ENCODE data around the gene CDKL5. TPM values are rescaled to one million over a fixed set of nuclear protein-coding genes. Genes with fewer than 3 reads are reported as not detected.

Gene CDKL5
- total and polyA plus RNA-seq, 7 experiments from 2014 or later = 1.2 to 7.0 (median 4.3) TPM

DNA sequence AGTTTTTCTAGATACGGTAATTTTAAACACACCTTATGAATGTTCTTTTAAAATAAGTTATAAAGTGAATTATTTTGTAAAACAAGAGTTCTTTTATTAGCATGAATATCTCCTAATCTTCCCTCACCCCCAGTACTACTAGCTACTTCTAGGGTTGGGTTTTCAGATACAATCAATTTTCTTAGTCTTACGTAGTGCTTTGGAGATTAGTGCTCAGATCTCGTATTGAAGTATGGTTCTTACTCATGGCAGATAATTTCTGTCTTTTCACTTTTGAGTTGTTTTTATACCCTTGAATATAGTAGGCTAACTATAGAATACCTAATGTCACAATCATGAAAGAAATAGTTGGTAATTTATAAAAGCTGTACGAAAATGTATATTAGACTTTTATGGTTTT lies 43.2 kb downstream of the CDKL5 start:
- ATAC-seq (no peak), DNase-seq (no peak)
- Mint-ChIP-seq H3K4me1 (no peaks in the 10 kb centered on the region), H3K27me3 (no peaks in the 10 kb centered on the region), H3K9me3 (peaks cover 0 to 2% (median 0%) of the 10 kb centered on the region in 11 donors), H3K27ac (no peak overlapping the region), H3K4me3 (no peak overlapping the region), H3K36me3 (peaks cover 0 to 4% (median 0%) of the 10 kb centered on the region in 5 donors)
- Histone ChIP-seq H3K27me3 (ENCODE audit: control insufficient read depth in 2 of 2, insufficient read depth in 2 of 2, low read length in 2 of 2) (no peaks in the 10 kb centered on the region), H3K9me3 (ENCODE audit: control insufficient read depth in 2 of 3, low read length in 3 of 3) (no peaks in the 10 kb centered on the region), H3K36me3 (ENCODE audit: control insufficient read depth in 2 of 3, insufficient read depth in 3 of 3, low read length in 3 of 3) (no peaks in the 10 kb centered on the region), H3K4me1 (ENCODE audit: control insufficient read depth in 2 of 2, insufficient read depth in 2 of 2, low read length in 2 of 2) (no peaks in the 10 kb centered on the region), H3K4me3 (ENCODE audit: low read length) (no peak overlapping the region), H3K27ac (ENCODE audit: low read depth, low read length) (no peak overlapping the region)
- CTCF ChIA-PET = no interaction called here
- intact Hi-C loops (cut with micrococcal nuclease) = no loop called here
- POLR2A ChIA-PET = no interaction called here

DNA sequence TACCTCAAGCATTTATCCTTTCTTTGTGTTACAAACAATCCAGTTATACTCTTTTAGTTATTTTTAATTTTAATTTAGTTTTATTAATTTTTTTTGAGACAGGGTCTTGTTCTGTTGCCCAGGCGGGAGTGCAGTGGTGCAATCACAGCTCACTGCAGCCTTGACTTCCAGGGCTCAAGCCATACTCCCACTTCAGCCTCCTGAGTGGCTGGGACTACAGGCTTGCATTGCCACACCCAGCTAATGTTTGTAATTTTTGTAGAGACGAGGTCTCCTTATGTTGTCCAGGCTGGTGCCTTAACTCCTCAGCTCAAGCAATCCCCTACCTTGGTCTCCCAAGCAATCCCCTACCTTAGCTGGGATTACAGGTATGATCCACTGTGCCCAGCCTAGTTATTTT lies 45.9 kb downstream of the CDKL5 start:
- Histone ChIP-seq H3K27me3 (ENCODE audit: control insufficient read depth in 2 of 2, insufficient read depth in 2 of 2, low read length in 2 of 2) (no peaks in the 10 kb centered on the region), H3K27ac (ENCODE audit: low read depth, low read length) (no peak overlapping the region), H3K4me1 (ENCODE audit: control insufficient read depth in 2 of 2, insufficient read depth in 2 of 2, low read length in 2 of 2) (no peaks in the 10 kb centered on the region), H3K4me3 (ENCODE audit: low read length) (no peak overlapping the region), H3K36me3 (ENCODE audit: control insufficient read depth in 2 of 3, insufficient read depth in 3 of 3, low read length in 3 of 3) (no peaks in the 10 kb centered on the region), H3K9me3 (ENCODE audit: control insufficient read depth in 2 of 3, low read length in 3 of 3) (no peaks in the 10 kb centered on the region)
- H3K27me3 Mint-ChIP-seq = no peaks in the 10 kb centered on the region
- ChIA-PET CTCF (no interaction called here), POLR2A (no interaction called here)
- no peaks in the 10 kb centered on the region for H3K4me1 Mint-ChIP-seq
- intact Hi-C loops (cut with micrococcal nuclease) = no loop called here
- ATAC-seq (no peak), DNase-seq (no peak)
- no peak overlapping the region for H3K27ac Mint-ChIP-seq
- H3K36me3 Mint-ChIP-seq = peaks cover 0 to 6% (median 0%) of the 10 kb centered on the region in 5 donors
- no peak overlapping the region for H3K4me3 Mint-ChIP-seq
- H3K9me3 Mint-ChIP-seq = peaks cover 0 to 2% (median 0%) of the 10 kb centered on the region in 11 donors

GRCh38 chrX:18490806-18491555 lies 65.6 kb downstream of the CDKL5 start:
- no peaks in the 10 kb centered on the region for H3K27me3 Mint-ChIP-seq
- no peaks in the 10 kb centered on the region for H3K27me3 ChIP-seq (ENCODE audit: control insufficient read depth in 2 of 2, insufficient read depth in 2 of 2, low read length in 2 of 2)
- no peak overlapping the region for H3K4me3 ChIP-seq (ENCODE audit: low read length)
- no peaks in the 10 kb centered on the region for H3K36me3 ChIP-seq (ENCODE audit: control insufficient read depth in 2 of 3, insufficient read depth in 3 of 3, low read length in 3 of 3)
- CTCF ChIA-PET = interaction anchor here (0.6 kb wide), 1 partner anchor 58 kb away, joined by 5 read pairs; no protein-coding TSS in a partner anchor
- POLR2A ChIA-PET = no interaction called here
- peaks cover 0 to 7% (median 0%) of the 10 kb centered on the region in 7 donors for H3K4me1 Mint-ChIP-seq
- no peak overlapping the region for H3K27ac Mint-ChIP-seq
- peak overlapping the region in 1 of 10 donors; percentile 27 for H3K4me3 Mint-ChIP-seq
- H3K9me3 Mint-ChIP-seq = no peaks in the 10 kb centered on the region
- no peak for ATAC-seq
- no peak overlapping the region for H3K27ac ChIP-seq (ENCODE audit: low read depth, low read length)
- peaks cover 0 to 9% (median 0%) of the 10 kb centered on the region in 5 donors for H3K36me3 Mint-ChIP-seq
- H3K9me3 ChIP-seq (ENCODE audit: control insufficient read depth in 2 of 3, low read length in 3 of 3) = no peaks in the 10 kb centered on the region
- intact Hi-C loops (cut with micrococcal nuclease) = no loop called here
- H3K4me1 ChIP-seq (ENCODE audit: control insufficient read depth in 2 of 2, insufficient read depth in 2 of 2, low read length in 2 of 2) = no peaks in the 10 kb centered on the region
- no peak for DNase-seq

DNA sequence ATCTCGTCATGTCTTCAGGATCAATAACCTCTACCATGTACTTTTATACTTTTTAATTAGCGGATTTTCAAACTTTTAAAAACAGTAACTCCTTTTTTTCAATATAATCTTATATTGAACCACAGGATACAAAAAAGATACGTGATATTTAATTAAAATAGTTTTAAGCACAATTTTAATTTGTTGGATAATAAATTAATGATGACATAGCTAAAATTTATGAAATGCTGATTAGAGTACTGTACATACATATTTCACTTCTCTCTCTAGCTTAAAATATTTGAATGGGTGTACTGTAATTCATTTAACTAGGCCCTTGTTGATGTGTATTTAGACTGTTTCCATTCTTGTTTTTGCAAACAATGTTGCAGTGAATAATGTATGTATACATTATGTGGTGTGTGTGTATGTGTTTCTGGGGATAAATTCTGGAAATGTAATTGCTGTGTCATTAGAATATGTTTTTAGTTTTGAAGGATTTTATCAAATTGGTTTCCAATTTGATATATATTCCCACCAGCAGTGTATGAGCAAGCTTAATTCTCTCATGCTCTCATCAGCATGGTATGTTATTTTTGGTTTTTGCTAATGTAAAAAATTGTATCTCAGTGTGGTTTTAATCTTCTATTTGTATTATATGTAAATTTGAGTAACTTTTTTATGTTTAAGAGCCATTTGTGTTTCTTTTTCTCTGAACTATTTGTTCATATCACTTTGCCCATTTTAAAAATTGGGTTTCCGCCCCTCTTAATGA lies 66.4 kb downstream of the CDKL5 start:
- Histone ChIP-seq H3K4me1 (ENCODE audit: control insufficient read depth in 2 of 2, insufficient read depth in 2 of 2, low read length in 2 of 2) (no peaks in the 10 kb centered on the region), H3K4me3 (ENCODE audit: low read length) (no peak overlapping the region), H3K36me3 (ENCODE audit: control insufficient read depth in 2 of 3, insufficient read depth in 3 of 3, low read length in 3 of 3) (no peaks in the 10 kb centered on the region), H3K27ac (ENCODE audit: low read depth, low read length) (no peak overlapping the region), H3K9me3 (ENCODE audit: control insufficient read depth in 2 of 3, low read length in 3 of 3) (no peaks in the 10 kb centered on the region), H3K27me3 (ENCODE audit: control insufficient read depth in 2 of 2, insufficient read depth in 2 of 2, low read length in 2 of 2) (no peaks in the 10 kb centered on the region)
- no peak overlapping the region for H3K4me3 Mint-ChIP-seq
- H3K4me1 Mint-ChIP-seq = peaks cover 0 to 7% (median 0%) of the 10 kb centered on the region in 7 donors
- no peaks in the 10 kb centered on the region for H3K9me3 Mint-ChIP-seq
- H3K27ac Mint-ChIP-seq = no peak overlapping the region
- CTCF ChIA-PET = interaction anchor here (0.6 kb wide), 1 partner anchor 59 kb away, joined by 5 read pairs; no protein-coding TSS in a partner anchor
- H3K36me3 Mint-ChIP-seq = peaks cover 0 to 11% (median 0%) of the 10 kb centered on the region in 5 donors
- H3K27me3 Mint-ChIP-seq = no peaks in the 10 kb centered on the region
- no peak for ATAC-seq
- POLR2A ChIA-PET = no interaction called here
- no peak for DNase-seq
- intact Hi-C loops (cut with micrococcal nuclease) = no loop called here

- Mint-ChIP-seq H3K4me1 (peaks cover 0 to 30% (median 16%) of the 10 kb centered on the region in 7 donors), H3K9me3 (peaks cover 0 to 2% (median 0%) of the 10 kb centered on the region in 11 donors), H3K36me3 (peaks cover 0 to 3% (median 0%) of the 10 kb centered on the region in 5 donors), H3K4me3 (no peak overlapping the region), H3K27ac (no peak overlapping the region), H3K27me3 (no peaks in the 10 kb centered on the region)
- Histone ChIP-seq H3K4me3 (ENCODE audit: low read length) (no peak overlapping the region), H3K36me3 (ENCODE audit: control insufficient read depth in 2 of 3, insufficient read depth in 3 of 3, low read length in 3 of 3) (no peaks in the 10 kb centered on the region), H3K9me3 (ENCODE audit: control insufficient read depth in 2 of 3, low read length in 3 of 3) (no peaks in the 10 kb centered on the region), H3K27ac (ENCODE audit: low read depth, low read length) (no peak overlapping the region), H3K27me3 (ENCODE audit: control insufficient read depth in 2 of 2, insufficient read depth in 2 of 2, low read length in 2 of 2) (no peaks in the 10 kb centered on the region), H3K4me1 (ENCODE audit: control insufficient read depth in 2 of 2, insufficient read depth in 2 of 2, low read length in 2 of 2) (no peaks in the 10 kb centered on the region)
- no peak for DNase-seq
- ATAC-seq = no peak
- intact Hi-C loops (cut with micrococcal nuclease) = no loop called here
- ChIA-PET CTCF (no interaction called here), POLR2A (no interaction called here)
Measured at GRCh38 chrX:18534949-18535348, 109.5 kb downstream of the CDKL5 start.

GRCh38 chrX:18537068-18537467 lies 111.7 kb downstream of the CDKL5 start:
- Histone ChIP-seq H3K9me3 (ENCODE audit: control insufficient read depth in 2 of 3, low read length in 3 of 3) (no peaks in the 10 kb centered on the region), H3K4me3 (ENCODE audit: low read length) (no peak overlapping the region), H3K27ac (ENCODE audit: low read depth, low read length) (no peak overlapping the region), H3K4me1 (ENCODE audit: control insufficient read depth in 2 of 2, insufficient read depth in 2 of 2, low read length in 2 of 2) (no peaks in the 10 kb centered on the region), H3K36me3 (ENCODE audit: control insufficient read depth in 2 of 3, insufficient read depth in 3 of 3, low read length in 3 of 3) (no peaks in the 10 kb centered on the region), H3K27me3 (ENCODE audit: control insufficient read depth in 2 of 2, insufficient read depth in 2 of 2, low read length in 2 of 2) (no peaks in the 10 kb centered on the region)
- ATAC-seq (no peak), DNase-seq (no peak)
- no peak overlapping the region for H3K4me3 Mint-ChIP-seq
- H3K27ac Mint-ChIP-seq = peak overlapping the region in 1 of 9 donors; percentile 57
- intact Hi-C loops (cut with micrococcal nuclease) = no loop called here
- no peaks in the 10 kb centered on the region for H3K27me3 Mint-ChIP-seq
- peaks cover 0 to 5% (median 3%) of the 10 kb centered on the region in 5 donors for H3K36me3 Mint-ChIP-seq
- POLR2A ChIA-PET = no interaction called here
- H3K9me3 Mint-ChIP-seq = peaks cover 0 to 2% (median 0%) of the 10 kb centered on the region in 11 donors
- H3K4me1 Mint-ChIP-seq = peaks cover 0 to 30% (median 21%) of the 10 kb centered on the region in 7 donors
- CTCF ChIA-PET = no interaction called here
